HepG2 (cell line): ENCODE data around the gene MAP2K5. TPM values are rescaled to one million over a fixed set of nuclear protein-coding genes. Genes with fewer than 3 reads are reported as not detected.

Experiments used
- ATF7-NPFF ChIP-seq: sonication (generic); formaldehyde crosslinking; IDR thresholded peaks from 2 replicates; pipeline ENCODE4 v1.8.1; 2023; ENCODE audit warnings: mild to moderate bottlenecking, low read depth, missing genetic modification reagents, moderate library complexity
- BRCA1 ChIP-seq: sonication (generic); formaldehyde crosslinking; IDR thresholded peaks from 2 replicates; pipeline ENCODE4 v1.4.0; 2020; ENCODE audit warnings: missing genetic modification reagents
- HMGA1 ChIP-seq: sonication (generic); formaldehyde crosslinking; conservative IDR thresholded peaks from 2 replicates; pipeline ENCODE4 v1.4.0; 2020; ENCODE audit warnings: missing genetic modification reagents
- IRX3 ChIP-seq: sonication (generic); formaldehyde crosslinking; IDR thresholded peaks from 2 replicates; pipeline ENCODE4 v1.8.1; 2023; ENCODE audit warnings: mild to moderate bottlenecking, low read depth, missing genetic modification reagents, borderline replicate concordance
- JDP2 ChIP-seq: sonication (generic); formaldehyde crosslinking; IDR thresholded peaks from 2 replicates; pipeline ENCODE4 v1.8.1; 2022; ENCODE audit warnings: missing genetic modification reagents, borderline replicate concordance
- JUND ChIP-seq: sonication (generic); formaldehyde crosslinking; IDR thresholded peaks from 2 replicates; pipeline ENCODE4 v1.8.0; 2022; ENCODE audit warnings: mild to moderate bottlenecking, missing genetic modification reagents
- MLLT10 ChIP-seq: sonication (generic); formaldehyde crosslinking; IDR thresholded peaks from 2 replicates; pipeline ENCODE4 v1.4.0; 2020; ENCODE audit warnings: missing genetic modification reagents
- NR2F2 ChIP-seq: IDR thresholded peaks from 2 replicates; pipeline ENCODE4 v1.6.1; 2012; ENCODE audit warnings: low read depth, inconsistent platforms, borderline replicate concordance
- RFX1 ChIP-seq: fragments of 450-650 bp; IDR thresholded peaks from 2 replicates; pipeline ENCODE4 v1.6.1; 2017
- RFXANK ChIP-seq: IDR thresholded peaks from 2 replicates; pipeline ENCODE4 v1.6.1; 2016
- THAP8 ChIP-seq: sonication (generic); formaldehyde crosslinking; IDR thresholded peaks from 2 replicates; pipeline ENCODE4 v1.5.1; 2020; ENCODE audit warnings: missing genetic modification reagents, mild to moderate bottlenecking, borderline replicate concordance
- ZFX ChIP-seq: sonication (generic); formaldehyde crosslinking; IDR thresholded peaks from 2 replicates; pipeline ENCODE4 v1.4.0; 2020; ENCODE audit warnings: mild to moderate bottlenecking, low read depth, missing genetic modification reagents, moderate library complexity
- ZKSCAN5 ChIP-seq: sonication (generic); formaldehyde crosslinking; IDR thresholded peaks from 2 replicates; pipeline ENCODE4 v1.5.1; 2020; ENCODE audit warnings: mild to moderate bottlenecking, missing genetic modification reagents
- ZNF274 ChIP-seq: sonication (generic); formaldehyde crosslinking; IDR thresholded peaks from 2 replicates; pipeline ENCODE4 v1.5.1; 2020; ENCODE audit warnings: mild to moderate bottlenecking, missing genetic modification reagents
- ZNF34 ChIP-seq: sonication (generic); formaldehyde crosslinking; IDR thresholded peaks from 2 replicates; pipeline ENCODE4 v1.4.0; 2020; ENCODE audit warnings: mild to moderate bottlenecking, missing genetic modification reagents, borderline replicate concordance
- ZNF430 ChIP-seq: sonication (generic); formaldehyde crosslinking; IDR thresholded peaks from 2 replicates; pipeline ENCODE4 v1.9.0; 2021; ENCODE audit warnings: mild to moderate bottlenecking, missing genetic modification reagents
- ZNF44 ChIP-seq: sonication (generic); formaldehyde crosslinking; IDR thresholded peaks from 2 replicates; pipeline ENCODE4 v1.5.1; 2020; ENCODE audit warnings: mild to moderate bottlenecking, missing genetic modification reagents
- ZNF543 ChIP-seq: sonication (generic); formaldehyde crosslinking; IDR thresholded peaks from 2 replicates; pipeline ENCODE4 v1.4.0; 2020; ENCODE audit warnings: mild to moderate bottlenecking, missing genetic modification reagents
- ZNF761 ChIP-seq: sonication (generic); formaldehyde crosslinking; conservative IDR thresholded peaks from 2 replicates; pipeline ENCODE4 v1.4.0; 2020; ENCODE audit warnings: mild to moderate bottlenecking, missing genetic modification reagents
- ZNF772 ChIP-seq: sonication (generic); formaldehyde crosslinking; IDR thresholded peaks from 2 replicates; pipeline ENCODE4 v1.5.0; 2020; ENCODE audit warnings: mild to moderate bottlenecking, missing genetic modification reagents
- polyA plus RNA-seq, 8 experiments: library from polyadenylated mRNA; depleted of rRNA in 3 of 8; stranded (reverse) in 7 of 8; unstranded in 1 of 8; fragments of >200 nt; fragmentation: Illumina TruSeq in 4 of 8; extraction: Trizol in 4 of 8; gene quantifications; 2 replicates each; pipeline versions ENCODE4 v1.2.1 to v1.2.3, GENCODE V29; 2011 to 2016; ENCODE audit warnings: low read depth in 4 of 8, missing spikeins in 1 of 8, mixed read lengths in 1 of 8; ENCODE audit not compliant: insufficient read depth in 1 of 8
- total RNA-seq, 5 experiments: library from RNA; depleted of rRNA; stranded (reverse); fragments of >200 nt; fragmentation: Illumina TruSeq; extraction: Trizol; gene quantifications; 2 replicates each; pipeline ENCODE4 v1.2.3, GENCODE V29; 2016; ENCODE audit warnings: low read depth in 1 of 5
- TF ChIP-seq, protein P1 (sequence below): fragments of 450-650 bp; IDR thresholded peaks from 2 replicates; pipeline ENCODE4 v1.6.1; 2016
- TF ChIP-seq, protein P2 (sequence below): sonication (generic); formaldehyde crosslinking; IDR thresholded peaks from 2 replicates; pipeline ENCODE4 v1.5.0; 2020; ENCODE audit warnings: mild to moderate bottlenecking, missing genetic modification reagents, borderline replicate concordance

Gene MAP2K5
- total and polyA plus RNA-seq, 2 of the 13 experiments (the other 11 are each of a cell fraction or from before 2014, with no cell fraction given): 4.0 to 4.3 TPM

GRCh38 chr15:67521029-67521782 lies 21.3 kb upstream of the MAP2K5 start, which contains the start of gene C15orf61 (continued):
- peak; percentile 93 for TF ChIP-seq ATF7-NPFF (CRISPR knock-in tag)
- TF ChIP-seq, protein P1, sequence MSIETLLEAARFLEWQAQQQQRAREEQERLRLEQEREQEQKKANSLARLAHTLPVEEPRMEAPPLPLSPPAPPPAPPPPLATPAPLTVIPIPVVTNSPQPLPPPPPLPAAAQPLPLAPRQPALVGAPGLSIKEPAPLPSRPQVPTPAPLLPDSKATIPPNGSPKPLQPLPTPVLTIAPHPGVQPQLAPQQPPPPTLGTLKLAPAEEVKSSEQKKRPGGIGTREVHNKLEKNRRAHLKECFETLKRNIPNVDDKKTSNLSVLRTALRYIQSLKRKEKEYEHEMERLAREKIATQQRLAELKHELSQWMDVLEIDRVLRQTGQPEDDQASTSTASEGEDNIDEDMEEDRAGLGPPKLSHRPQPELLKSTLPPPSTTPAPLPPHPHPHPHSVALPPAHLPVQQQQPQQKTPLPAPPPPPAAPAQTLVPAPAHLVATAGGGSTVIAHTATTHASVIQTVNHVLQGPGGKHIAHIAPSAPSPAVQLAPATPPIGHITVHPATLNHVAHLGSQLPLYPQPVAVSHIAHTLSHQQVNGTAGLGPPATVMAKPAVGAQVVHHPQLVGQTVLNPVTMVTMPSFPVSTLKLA: peak; percentile 32; the same call in 1 of the 2 replicates
- TF ChIP-seq, protein P2, sequence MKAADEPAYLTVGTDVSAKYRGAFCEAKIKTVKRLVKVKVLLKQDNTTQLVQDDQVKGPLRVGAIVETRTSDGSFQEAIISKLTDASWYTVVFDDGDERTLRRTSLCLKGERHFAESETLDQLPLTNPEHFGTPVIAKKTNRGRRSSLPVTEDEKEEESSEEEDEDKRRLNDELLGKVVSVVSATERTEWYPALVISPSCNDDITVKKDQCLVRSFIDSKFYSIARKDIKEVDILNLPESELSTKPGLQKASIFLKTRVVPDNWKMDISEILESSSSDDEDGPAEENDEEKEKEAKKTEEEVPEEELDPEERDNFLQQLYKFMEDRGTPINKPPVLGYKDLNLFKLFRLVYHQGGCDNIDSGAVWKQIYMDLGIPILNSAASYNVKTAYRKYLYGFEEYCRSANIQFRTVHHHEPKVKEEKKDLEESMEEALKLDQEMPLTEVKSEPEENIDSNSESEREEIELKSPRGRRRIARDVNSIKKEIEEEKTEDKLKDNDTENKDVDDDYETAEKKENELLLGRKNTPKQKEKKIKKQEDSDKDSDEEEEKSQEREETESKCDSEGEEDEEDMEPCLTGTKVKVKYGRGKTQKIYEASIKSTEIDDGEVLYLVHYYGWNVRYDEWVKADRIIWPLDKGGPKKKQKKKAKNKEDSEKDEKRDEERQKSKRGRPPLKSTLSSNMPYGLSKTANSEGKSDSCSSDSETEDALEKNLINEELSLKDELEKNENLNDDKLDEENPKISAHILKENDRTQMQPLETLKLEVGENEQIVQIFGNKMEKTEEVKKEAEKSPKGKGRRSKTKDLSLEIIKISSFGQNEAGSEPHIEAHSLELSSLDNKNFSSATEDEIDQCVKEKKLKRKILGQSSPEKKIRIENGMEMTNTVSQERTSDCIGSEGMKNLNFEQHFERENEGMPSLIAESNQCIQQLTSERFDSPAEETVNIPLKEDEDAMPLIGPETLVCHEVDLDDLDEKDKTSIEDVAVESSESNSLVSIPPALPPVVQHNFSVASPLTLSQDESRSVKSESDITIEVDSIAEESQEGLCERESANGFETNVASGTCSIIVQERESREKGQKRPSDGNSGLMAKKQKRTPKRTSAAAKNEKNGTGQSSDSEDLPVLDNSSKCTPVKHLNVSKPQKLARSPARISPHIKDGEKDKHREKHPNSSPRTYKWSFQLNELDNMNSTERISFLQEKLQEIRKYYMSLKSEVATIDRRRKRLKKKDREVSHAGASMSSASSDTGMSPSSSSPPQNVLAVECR: peak; percentile 90
- peak; percentile 21; the same call in 1 of the 2 replicates for TF ChIP-seq THAP8 (CRISPR knock-in tag)
- TF ChIP-seq ZNF430 (CRISPR knock-in tag): peak; percentile 57; the same call in 1 of the 2 replicates
- peak; percentile 99 for TF ChIP-seq ZFX (CRISPR knock-in tag)
- peak; percentile 96 for TF ChIP-seq ZNF44 (CRISPR knock-in tag)
- no peak; the same call in 1 of the 2 replicates for TF ChIP-seq NR2F2
- no peak for TF ChIP-seq MLLT10 (CRISPR knock-in tag)
- peak; percentile 85; the same call in 1 of the 2 replicates for TF ChIP-seq BRCA1
- peak; percentile 63; the same call in 1 of the 2 replicates for TF ChIP-seq ZNF772 (CRISPR knock-in tag)
- TF ChIP-seq ZKSCAN5 (CRISPR knock-in tag): 0 out of 2 replicates have a peak, but pooled peaks have one; percentile 38
- no peak for TF ChIP-seq RFXANK
- peak; percentile 93; the same call in 1 of the 2 replicates for TF ChIP-seq ZNF34 (CRISPR knock-in tag)
- peak; percentile 96 for TF ChIP-seq ZNF274 (CRISPR knock-in tag)
- peak; percentile 68; the same call in 1 of the 2 replicates for TF ChIP-seq IRX3 (CRISPR knock-in tag)
- TF ChIP-seq RFX1: no peak
- TF ChIP-seq ZNF761 (CRISPR knock-in tag): peak; percentile 85; the same call in 1 of the 2 replicates
- peak; percentile 86 for TF ChIP-seq ZNF543
- TF ChIP-seq JUND: no peak; the same call in 1 of the 2 replicates
- no peak for TF ChIP-seq HMGA1
- peak; percentile 48; the same call in 1 of the 2 replicates for TF ChIP-seq JDP2
